HG03439 (cell line): ENCODE measurements around the gene RFTN2.
"Not testable (repeated sequence)": the region's sequence is repeated elsewhere in the genome, so short reads cannot be mapped to it uniquely, and the experiment has no call there.

Source experiments
- ATAC-seq: cut with Tn5 transposase; IDR thresholded peaks from one replicate; pipeline ENCODE4 v1.9.1; 2021; ENCODE audit warnings: mild to moderate bottlenecking, moderate library complexity; ENCODE audit not compliant: unreplicated experiment

RFTN2 gene

DNA sequence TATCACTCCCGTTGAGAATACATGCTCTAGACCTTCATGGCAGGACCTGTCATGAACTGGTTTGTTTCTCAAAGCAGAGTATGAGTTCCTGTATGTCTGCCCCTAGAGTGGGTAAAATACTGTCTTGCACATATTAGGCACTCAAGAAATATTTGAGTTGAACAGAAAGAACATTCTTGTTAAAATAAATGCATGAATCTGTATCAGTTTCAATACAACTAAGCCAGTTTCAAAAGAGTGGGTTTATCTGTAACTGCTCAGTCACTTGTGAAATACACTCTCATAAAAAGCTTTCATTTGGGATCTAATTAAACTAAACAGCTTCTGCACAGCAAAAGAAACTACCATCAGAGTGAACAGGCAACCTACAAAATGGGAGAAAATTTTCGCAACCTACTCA lies 69.2 kb downstream of the RFTN2 start:
- peak; percentile 82 for ATAC-seq

DNA sequence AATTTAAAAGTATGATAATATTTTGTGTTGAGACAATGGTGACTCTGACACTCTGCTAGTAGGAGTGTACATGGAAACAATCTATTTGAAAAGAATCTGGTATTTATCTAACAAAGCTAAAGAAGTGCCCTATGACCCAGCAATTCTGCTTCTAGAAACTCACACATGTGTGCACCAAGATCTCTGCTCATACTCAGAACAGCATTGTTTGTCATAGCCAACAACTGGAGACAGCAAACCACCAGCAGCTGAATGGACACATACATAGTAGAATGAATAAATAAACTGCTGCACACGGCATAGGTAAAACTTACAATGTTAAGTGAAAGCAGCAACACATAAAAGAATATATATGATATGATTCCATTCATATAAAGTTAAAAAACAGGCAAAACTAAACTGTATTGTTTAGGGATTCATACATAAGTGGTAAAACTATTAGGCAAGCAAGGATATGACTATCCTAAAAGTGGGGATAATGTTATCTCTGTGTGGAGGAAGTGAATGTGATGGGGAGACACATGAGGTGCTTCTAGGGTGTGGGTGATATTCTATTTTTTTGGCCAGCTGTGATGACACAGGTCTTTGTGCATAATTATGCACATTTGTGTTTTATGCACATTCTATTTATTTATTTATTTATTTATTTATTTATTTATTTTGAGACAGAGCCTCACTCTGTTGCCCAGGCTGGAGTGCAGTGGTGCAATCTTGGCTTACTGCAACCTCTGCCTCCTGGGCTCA lies 71.1 kb downstream of the RFTN2 start:
- no peak for ATAC-seq

DNA sequence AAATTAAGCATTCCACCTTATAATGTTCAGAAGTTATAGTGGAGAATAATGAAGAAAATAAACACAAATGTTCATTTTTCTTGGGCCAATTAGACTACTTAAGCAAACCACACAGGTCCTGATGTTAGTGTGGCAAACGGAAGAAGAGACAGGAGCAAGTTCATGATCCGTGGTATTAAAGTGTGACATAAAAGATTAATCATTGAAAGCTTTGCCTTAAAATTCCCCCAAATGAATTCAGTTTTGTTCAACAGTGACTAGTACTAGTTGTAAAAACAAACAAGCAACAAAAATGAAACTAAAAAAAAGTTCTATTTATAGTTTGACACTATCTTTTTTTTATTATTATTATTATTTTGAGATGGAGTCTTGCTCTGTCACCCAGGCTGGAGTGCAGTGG lies 73.7 kb downstream of the RFTN2 start:
- no peak for ATAC-seq

DNA sequence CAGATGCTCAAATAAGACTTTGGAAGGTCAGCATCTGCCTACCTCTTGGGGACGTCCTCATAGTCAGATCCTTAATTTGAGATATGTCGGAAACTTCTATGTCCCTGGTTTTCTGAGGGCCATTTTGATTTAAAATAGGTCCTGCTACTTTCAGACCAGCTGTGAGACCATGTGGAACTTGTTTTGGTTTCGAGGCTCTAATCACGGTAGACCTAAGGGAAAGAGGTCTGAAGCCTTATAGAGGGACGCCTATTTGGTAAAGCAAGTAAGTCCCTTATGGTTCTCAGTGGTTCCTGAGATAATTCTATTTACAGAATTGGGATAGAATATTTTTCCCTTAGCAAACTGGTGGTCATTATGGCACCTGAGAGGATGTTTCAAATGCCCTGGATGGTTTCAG lies 75.1 kb downstream of the RFTN2 start:
- no peak for ATAC-seq

DNA sequence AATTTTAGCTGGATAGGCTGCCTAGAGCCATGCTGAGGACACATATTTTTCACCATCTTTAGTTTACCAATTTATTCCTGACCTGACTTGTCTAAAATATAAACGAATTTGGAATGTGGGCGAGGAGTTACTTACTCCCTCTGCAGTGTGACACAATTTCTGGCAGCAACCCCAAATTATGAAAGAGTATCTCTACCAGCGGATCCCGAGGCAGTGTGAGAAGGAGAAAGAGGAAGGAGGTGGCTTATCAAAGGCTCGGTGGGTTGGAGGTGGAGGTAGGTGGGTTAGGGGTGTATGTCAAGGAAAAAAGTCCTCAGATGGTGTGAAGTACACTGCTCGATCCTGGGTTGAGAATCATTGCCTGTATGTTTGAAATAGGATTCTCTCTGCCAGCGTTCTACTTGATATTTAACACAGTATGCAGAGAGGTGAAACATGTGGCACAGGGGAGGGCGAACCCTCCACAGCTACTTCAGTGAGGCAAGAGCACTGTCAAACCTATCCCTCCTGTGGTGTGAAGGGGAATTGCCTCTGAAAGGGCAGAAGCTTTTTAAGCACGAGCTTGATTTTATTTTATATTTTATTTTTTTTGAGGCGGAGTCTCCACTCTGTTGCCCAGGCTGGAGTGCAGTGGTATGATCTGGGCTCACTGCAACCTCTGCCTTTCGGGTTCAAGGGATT lies 76.0 kb downstream of the RFTN2 start:
- ATAC-seq = no peak

DNA sequence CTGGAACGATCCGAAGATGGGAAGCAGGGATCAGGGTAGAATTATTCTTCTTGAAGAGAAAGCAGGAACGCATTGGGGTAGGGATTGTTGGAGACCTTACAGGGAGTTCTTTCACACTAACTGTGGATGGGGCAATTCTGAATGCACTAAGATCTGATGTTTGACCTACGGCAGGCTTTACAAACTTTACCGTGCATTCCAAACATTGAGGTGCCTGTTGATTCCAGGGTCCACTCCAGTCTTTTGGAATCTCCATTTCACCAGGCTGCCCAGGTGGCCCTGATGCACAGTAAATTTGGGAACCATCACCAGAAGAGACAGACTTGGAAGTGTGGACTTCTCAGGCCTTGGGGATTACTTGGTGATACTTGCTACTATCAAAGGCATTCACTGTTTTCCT lies 76.9 kb downstream of the RFTN2 start:
- ATAC-seq = no peak

DNA sequence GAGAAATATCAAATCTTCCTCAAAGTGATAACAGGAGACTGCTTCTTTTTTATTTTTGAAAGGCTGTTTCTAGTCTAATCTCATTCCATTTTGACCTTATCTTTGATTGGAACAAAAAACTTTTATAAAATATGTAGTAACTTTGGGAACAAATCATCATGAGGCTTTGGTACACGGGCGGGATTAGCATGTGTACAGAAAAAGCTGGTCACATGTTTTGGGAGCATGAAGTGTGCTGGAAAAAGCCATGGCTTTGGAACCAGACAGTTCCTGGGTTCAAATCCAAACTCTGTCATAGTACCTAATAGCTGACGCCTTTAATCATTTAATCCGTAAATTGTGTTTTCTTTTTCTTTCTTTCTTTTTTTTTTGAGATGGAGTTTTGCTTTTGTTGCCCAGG lies 78.2 kb downstream of the RFTN2 start:
- ATAC-seq = no peak

DNA sequence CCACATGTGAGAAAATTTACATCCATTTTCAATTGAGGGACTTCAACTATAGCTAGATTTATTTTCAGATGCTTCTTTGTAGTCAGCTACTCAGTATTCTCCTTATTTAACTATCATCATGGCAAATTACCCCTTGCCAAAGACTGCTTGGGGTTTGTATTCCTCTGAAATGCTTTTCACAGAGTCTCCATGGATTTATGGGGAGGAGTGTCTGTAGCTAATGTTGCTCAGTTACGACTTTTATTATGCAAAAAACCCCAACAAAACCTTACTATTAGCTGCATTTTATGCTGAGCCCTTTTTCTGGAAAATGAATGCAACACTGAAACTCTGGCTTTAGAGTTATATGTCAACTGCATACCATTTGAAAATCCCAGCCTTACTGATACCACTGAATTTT lies 78.6 kb downstream of the RFTN2 start:
- ATAC-seq = no peak

DNA sequence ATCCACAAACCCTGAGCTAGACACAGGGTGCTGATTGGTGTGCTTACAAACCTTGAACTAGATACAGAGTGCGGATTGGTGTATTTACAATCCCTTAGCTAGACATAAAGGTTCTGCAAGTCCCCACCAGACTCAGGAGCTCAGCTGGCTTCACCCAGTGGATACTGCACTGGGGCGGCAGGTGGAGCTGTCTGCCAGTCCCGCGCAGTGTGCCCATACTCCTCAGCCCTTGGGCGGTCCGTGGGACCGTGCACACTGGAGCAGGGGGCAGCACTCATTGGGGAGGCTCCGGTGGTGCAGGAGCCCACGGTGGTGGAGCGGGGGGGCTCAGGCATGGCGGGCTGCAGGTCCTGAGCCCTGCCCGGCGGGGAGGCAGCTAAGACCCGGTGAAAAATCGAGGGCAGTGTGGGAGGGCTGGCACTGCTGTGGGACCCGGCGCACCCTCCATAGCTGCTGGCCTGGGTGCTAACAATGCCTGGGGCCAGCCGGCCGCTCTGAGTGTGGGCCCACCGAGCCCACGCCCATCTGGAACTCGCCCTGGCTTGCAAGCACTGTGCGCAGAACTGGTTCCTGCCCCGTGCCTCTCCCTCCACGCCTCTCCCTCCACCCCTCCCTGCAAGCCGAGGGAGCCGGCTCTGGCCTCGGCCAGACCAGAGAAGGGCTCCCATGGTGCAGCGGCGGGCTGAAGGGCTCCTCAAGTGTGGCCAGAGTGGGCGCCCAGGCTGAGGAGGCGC lies 83.9 kb downstream of the RFTN2 start:
- ATAC-seq = no peak

DNA sequence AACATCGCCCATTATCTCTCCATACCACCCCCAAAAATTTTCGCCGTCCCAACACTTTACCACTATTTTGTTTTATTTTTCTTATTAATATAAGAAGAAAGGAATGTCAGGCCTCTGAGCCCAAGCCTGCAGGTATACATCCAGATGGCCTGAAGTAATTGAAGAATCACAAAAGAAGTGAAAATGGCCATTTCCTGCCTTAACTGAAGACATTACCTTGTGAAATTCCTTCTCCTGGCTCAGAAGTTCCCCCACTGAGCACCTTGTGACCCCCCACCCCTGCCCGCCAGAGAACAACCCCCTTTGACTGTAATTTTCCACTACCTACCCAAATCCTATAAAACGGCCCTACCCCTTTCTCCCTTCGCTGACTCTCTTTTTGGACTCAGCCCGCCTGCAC lies 88.1 kb downstream of the RFTN2 start:
- ATAC-seq = not testable (repeated sequence)

DNA sequence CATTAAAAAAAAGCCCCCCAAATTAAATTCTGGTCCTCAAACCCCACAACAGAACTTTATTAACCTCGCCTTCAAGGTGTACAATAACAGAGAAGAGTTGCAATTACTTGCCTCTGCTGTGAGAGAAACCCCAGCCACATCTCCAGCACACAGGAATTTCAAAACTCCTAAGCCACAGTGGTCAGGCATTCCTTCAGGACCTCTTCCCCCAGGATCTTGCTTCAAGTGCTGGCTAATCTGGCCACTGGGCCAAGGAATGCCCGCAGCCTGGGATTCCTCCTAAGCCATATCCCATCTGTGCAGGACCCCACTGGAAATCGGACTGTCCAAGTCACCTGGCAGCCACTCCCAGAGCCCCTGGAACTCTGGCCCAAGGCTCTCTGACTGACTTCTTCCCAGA lies 95.2 kb downstream of the RFTN2 start:
- not testable (repeated sequence) for ATAC-seq

DNA sequence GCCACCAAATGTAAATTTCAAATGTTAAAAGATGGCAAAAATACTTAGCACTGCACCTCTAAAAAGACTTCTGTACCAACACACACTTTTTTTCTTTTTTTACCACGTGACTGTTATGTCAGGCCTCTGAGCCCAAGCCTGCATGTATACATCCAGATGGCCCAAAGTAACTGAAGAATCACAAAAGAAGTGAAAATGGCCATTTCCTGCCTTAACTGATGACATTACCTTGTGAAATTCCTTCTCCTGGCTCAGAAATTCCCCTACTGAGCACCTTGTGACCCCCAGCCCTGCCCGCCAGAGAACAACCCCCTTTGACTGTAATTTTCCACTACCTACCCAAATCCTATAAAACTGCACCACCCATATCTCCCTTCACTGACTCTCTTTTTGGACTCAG lies 97.1 kb downstream of the RFTN2 start:
- ATAC-seq = not testable (repeated sequence)

DNA sequence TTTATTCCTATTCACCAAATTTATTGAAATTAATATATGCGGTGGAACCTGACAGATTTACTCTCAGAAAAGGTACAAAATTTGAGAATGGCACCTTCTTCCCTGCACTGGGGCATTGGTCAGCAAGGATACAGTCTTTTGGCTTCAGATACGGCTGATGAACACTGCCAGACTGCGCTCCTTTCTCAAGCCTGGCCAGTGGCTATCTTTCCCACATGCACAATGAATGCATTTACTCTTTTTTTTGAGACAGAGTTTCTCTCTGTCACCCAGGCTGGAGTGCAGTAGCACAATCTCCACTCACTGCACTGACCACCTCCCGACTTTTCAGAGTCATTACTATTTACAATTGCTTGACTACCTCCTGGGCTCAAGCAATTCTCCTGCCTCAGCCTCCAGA lies 97.9 kb downstream of the RFTN2 start:
- no peak for ATAC-seq

DNA sequence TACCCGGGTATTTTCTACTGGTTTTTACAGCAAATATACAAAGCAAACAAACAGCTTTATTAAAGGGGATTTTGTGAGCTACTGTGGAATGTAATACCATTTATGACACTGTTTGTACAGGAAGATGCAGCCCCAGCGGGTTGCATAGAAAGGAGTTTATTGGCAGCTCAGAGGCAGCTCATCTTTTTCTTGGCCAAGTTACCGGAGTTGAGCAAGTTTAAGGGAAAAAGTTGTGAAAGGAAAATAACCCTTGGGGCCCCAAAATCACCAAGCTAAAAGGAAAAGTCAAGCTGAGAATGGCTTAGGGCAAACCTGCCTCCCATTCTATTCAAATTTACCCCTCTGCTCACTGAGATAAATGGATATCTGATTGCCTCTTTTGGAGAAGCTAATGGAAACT lies 98.8 kb downstream of the RFTN2 start:
- ATAC-seq = no peak

DNA sequence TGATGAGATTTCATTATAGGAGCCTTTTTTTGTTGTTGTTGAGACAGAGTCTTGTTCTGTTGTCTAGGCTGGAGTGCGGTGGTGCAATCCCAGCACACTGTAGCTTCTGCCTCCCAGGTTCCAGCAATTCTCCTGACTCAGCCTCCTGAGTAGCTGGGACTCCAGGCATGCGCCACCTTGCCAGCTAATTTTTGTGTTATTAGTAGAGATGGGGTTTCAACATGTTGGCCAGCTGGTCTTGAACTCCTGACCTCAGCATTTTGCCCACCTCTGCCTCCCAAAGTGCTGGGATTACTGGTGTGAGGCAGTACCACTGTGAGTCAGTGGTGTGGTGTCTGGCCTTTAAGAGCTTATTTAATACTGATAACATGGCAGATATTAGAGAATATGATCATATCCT lies 99.4 kb downstream of the RFTN2 start:
- ATAC-seq = no peak

DNA sequence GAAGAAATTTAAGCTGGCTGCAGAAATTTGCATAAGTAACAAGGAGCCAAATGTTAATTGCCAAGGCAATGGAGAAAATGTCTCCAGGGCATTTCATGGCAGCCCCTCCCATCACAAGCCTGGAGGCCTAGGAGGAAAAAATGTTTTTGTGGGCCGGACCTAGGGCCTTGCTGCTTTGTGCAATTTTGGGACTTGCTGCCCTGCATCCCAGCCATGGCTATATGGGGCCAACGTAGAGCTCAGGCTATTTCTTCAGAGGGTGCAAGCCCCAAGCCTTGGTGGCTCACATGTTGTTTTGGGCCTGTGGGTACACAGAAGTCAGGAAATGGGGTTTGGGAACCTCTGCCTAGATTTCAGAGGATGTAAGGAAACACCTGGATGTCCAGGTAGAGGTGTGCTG lies 101.8 kb downstream of the RFTN2 start:
- ATAC-seq = no peak

DNA sequence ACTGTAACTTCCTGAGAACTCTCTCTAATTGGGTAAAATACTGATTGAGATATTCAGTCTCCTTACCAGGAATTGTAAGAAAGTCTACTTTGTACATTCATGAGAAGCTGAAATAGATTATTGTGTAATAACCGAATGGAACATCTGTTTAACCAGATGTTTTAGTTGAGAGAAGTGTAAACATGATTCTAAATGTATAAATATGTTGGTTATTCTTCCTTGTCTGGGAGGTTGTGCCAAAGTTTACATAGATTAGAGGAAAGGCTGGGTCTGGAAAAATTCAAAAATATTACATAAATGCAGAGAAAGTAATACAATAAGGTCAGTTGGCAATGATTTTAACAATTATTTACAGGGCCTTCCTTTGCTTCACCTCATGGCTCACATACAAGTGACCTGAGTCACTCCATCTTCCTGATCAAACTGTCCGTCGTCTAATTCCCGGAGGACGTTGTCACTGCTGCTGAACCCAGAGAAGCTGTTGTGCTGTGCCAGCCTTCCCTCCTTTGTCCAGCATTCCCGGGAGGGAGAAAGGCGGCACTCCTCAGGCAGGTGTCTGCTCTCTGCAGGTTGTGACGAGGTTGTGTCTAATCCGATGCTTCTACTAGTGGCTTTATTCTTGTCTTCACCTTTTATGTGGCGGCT lies 103.6 kb downstream of the RFTN2 start:
- ATAC-seq = no peak

DNA sequence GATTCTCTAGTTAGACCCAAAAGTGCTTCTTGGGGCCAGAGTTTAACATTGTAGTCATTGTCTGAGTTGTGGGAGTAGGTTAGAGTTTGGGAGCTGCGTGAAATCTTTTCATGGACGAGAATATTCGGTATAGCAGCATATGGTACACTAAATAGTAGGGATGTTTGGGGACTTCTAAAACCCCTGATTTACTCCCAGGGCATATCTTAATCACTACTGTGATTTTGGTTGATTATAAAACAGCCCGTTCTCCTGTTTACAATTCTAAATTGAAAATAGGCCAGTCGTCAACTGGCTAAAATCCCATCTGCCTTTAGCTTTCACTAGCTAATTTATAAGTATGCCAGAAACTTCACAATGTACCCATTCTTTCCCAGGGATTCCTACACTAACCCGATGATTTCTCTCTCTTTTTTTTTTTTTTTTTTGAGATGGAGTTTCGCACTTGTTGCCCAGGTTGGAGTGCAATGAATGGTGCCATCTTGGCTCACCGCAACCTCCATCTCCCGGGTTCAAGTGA lies 115.2 kb downstream of the RFTN2 start:
- ATAC-seq = no peak

DNA sequence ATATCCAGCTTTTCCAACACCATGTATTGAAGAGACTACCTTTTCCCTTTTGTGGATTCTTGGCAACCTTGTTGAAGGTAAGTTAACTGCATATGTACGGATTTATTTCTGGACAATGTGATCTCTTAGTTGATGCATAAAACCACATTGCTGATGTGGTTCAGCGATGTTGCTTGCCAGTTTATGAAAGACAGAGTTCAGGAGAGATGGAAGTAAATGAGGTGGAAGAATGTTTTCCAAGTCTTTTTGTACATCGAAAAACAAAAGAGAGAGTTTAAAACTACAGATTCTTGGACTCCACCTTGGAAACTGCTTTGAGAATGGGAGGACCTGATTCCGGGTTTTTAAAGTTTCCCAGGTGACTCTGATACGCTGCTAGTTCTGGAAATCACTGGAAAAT lies 115.7 kb downstream of the RFTN2 start:
- no peak for ATAC-seq

DNA sequence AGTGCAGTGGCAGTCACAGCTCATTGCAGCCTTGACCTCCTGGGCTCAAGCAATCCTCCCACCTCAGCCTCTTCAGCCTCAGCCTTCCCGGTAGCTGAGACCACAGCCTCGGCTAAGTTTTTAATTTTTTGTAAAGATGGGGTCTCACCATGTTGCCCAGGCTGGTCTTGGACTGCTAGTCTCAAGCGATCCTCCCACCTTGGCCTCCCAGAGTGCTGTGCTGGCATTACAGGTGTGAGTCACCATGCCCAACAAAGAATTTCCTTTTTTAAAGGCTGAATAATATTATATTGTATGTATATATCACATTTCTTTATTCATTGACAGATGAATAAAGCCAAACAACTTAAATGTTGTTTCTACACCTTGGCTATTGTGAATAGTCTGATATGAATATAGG lies 117.0 kb downstream of the RFTN2 start:
- ATAC-seq = no peak

DNA sequence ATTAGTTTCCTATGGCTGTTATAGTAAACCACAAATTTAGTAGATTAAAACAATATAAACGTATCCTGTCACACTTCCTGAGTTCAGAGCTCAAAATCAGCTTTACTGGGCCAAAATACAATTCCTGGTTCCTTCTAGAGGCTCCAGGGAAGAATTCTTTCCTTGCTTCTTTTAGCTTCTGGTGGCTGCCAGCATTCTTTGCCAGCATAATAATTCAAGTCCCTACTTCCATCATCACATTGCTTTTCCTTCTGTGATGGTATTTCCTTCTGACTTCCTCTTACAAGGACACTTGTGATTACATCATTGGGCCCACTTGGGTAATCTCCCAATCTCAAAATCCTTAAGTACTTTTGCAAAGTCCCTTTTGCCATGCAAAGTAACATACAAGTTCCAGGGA lies 118.9 kb downstream of the RFTN2 start:
- no peak for ATAC-seq
